IPS-NIHi7 (cell line): Measurements from ENCODE around the gene GART.

Experiments used
- DNase-seq: peaks from one replicate; pipeline ENCODE4 v3.0.0; 2012; ENCODE audit warnings: mixed read lengths; ENCODE audit errors: extremely low spot score

The GART gene

DNA sequence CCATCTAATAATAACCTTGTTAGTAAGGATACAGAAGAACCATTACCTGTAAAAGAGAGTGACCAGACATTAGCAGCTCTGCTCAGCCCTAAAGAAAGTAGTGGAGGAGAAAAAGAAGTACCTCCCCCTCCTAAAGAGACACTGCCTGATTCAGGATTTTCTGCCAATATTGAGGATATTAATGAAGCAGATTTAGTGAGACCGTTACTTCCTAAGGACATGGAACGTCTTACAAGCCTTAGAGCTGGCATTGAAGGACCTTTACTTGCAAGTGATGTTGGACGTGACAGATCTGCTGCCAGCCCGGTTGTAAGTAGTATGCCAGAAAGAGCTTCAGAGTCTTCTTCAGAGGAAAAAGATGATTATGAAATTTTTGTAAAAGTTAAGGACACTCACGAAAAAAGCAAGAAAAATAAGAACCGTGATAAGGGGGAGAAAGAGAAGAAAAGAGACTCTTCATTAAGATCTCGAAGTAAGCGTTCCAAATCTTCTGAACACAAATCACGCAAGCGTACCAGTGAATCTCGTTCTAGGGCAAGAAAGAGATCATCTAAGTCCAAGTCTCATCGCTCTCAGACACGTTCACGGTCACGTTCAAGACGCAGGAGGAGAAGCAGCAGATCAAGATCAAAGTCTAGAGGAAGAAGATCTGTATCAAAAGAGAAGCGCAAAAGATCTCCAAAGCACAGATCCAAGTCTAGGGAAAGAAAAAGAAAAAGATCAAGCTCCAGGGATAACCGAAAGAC, 12.5 kb upstream of the GART start:
- no peak for DNase-seq

DNA sequence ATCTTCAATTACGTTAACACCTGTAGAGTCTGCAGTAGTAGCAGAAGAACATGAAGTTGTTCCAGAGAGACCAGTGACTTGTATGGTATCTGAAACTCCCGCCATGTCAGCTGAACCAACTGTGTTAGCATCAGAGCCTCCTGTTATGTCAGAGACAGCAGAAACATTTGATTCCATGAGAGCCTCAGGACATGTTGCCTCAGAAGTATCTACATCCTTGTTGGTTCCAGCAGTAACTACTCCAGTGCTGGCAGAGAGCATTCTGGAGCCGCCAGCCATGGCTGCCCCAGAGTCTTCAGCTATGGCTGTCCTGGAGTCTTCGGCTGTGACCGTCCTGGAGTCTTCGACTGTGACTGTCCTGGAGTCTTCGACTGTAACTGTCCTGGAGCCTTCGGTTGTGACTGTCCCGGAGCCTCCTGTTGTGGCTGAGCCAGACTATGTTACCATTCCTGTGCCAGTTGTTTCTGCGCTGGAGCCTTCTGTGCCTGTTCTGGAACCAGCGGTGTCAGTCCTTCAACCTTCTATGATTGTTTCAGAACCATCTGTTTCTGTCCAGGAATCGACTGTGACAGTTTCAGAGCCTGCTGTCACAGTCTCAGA, 11.2 kb upstream of the GART start:
- DNase-seq = no peak

DNA sequence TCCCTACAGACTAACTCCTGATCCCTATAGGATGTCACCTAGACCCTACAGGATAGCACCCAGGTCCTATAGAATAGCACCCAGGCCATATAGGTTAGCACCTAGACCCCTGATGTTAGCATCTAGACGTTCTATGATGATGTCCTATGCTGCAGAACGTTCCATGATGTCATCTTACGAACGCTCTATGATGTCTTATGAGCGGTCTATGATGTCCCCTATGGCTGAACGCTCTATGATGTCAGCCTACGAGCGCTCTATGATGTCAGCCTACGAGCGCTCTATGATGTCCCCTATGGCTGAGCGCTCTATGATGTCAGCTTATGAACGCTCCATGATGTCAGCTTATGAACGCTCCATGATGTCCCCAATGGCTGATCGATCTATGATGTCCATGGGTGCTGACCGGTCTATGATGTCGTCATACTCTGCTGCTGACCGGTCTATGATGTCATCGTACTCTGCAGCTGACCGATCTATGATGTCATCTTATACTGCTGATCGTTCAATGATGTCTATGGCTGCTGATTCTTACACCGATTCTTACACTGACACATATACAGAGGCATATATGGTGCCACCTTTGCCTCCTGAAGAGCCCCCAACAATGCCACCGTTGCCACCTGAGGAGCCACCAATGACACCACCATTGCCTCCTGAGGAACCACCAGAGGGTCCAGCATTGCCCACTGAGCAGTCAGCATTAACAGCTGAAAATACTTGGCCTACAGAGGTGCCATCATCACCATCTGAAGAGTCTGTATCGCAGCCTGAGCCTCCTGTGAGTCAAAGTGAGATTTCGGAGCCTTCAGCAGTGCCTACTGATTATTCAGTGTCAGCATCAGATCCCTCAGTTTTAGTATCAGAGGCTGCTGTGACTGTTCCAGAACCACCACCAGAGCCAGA, 10.4 kb upstream of the GART start:
- DNase-seq = no peak

DNA sequence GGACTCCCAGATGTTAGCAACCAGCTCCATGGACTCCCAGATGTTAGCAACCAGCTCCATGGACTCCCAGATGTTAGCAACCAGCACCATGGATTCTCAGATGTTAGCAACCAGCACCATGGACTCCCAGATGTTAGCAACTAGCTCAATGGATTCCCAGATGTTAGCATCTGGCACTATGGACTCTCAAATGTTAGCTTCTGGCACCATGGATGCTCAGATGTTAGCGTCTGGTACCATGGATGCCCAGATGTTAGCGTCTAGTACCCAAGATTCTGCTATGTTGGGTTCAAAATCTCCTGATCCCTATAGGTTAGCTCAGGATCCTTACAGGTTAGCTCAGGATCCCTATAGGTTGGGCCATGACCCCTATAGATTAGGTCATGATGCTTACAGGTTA, 9.7 kb upstream of the GART start:
- DNase-seq = no peak

DNA sequence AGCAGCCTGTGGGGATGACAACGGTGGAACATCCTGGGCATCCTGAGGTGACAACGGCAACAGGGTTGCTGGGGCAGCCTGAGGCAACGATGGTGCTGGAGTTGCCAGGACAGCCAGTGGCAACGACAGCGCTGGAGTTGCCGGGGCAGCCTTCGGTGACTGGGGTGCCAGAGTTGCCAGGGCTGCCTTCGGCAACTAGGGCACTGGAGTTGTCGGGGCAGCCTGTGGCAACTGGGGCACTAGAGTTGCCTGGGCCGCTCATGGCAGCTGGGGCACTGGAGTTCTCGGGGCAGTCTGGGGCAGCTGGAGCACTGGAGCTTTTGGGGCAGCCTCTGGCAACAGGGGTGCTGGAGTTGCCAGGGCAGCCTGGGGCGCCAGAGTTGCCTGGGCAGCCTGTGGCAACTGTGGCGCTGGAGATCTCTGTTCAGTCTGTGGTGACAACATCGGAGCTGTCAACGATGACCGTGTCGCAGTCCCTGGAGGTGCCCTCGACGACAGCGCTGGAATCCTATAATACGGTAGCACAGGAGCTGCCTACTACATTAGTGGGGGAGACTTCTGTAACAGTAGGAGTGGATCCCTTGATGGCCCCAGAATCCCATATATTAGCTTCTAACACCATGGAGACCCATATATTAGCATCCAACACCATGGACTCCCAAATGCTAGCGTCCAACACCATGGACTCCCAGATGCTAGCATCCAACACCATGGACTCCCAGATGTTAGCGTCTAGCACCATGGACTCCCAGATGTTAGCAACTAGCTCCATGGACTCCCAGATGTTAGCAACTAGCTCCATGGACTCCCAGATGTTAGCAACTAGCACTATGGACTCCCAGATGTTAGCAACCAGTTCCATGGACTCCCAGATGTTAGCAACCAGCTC, 9.1 kb upstream of the GART start:
- DNase-seq = no peak

DNA sequence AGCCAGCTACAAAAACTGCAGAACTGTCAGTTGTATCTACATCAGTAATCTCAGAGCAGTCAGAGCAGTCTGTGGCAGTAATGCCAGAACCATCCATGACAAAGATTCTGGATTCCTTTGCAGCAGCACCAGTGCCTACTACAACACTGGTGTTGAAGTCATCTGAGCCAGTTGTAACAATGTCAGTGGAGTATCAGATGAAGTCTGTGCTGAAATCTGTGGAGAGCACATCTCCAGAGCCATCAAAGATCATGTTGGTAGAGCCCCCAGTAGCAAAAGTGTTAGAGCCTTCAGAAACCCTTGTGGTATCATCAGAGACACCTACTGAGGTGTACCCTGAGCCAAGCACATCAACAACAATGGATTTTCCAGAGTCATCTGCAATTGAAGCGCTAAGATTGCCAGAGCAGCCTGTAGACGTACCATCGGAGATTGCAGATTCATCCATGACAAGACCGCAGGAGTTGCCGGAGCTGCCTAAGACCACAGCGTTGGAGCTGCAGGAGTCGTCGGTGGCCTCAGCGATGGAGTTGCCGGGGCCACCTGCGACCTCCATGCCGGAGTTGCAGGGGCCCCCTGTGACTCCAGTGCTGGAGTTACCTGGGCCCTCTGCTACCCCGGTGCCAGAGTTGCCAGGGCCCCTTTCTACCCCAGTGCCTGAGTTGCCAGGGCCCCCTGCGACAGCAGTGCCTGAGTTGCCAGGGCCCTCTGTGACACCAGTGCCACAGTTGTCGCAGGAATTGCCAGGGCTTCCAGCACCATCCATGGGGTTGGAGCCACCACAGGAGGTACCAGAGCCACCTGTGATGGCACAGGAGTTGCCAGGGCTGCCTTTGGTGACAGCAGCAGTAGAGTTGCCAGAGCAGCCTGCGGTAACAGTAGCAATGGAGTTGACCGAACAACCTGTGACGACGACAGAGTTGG, 8.2 kb upstream of the GART start:
- DNase-seq = no peak

DNA sequence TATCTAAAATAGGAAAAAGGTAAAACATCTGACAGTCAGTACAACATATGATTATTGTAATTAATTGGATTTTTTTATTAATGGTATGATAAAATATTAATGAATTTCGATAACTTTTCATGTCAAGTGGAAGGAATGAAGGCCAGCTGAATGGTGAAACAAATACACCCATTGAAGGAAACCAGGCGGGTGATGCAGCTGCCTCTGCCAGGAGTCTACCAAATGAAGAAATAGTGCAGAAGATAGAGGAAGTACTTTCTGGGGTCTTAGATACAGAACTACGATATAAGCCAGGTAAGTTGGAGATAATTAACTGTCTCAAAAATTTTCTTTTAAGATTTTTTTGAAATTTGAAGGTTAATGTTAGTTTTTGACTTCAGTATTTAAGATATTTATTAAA, 4.2 kb upstream of the GART start:
- DNase-seq = no peak

DNA sequence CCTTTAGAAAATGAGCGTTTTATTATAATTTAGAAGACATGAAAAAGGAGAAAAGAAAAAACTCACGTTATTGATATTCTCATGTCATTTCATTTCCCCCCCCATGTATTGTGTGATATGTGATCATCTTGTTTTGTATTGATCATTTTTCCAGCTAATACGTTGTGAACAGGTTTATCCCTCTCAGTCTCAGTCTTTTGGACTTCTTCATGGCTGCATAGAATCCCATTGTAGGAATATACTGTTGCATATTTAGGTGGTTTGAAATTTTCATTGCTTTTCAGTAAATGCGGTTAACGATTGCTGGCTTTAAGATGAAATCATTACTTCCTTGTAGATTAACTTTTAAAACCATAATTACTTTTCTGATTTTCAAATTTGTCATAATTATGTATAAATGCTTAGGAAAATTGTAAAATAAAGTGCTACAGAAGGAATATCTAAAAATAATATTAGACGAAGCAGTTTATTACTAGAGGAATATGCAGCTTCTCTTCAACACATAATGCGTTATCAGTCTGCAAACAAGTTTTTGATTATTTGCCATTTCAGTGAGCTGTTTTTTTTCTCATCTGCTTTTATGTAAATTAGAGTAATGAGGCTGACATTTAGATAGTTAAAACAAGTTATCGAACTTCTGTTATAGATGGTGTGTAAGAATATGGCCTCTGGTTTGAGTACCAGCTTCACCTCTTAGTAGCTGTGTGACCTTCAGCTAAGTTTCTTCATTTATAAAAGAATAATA, 2.7 kb upstream of the GART start:
- DNase-seq = no peak

DNA sequence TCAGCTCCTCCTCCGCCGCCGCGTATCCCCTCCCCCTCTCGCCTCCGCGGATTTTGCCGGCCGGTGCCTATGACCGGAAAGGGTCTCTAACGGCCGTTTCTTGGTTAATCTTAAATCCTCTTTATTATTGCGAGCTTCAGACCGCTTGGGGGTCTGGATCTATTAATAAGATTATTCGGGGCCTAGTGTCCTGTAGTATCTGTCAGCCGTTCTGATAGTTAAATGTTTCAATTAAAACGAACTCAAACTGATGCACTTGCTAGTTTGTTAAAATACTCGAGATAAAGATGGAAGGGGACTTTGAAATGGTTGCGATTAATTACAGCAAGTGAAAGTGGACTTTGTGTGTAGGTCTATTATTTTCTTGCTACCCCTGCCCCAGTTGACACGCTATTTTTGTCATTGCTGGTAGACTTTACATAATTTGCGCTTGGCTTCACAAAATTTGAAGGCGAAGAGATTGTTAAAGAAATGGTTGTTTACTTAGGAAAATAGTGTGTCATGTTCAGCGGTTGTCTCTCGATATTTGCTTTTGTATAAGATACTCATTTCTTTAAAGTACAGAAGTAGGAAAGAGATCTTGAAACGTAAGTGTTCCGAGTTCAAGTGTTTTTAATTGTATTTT, 1.7 kb upstream of the GART start:
- no peak for DNase-seq

DNA sequence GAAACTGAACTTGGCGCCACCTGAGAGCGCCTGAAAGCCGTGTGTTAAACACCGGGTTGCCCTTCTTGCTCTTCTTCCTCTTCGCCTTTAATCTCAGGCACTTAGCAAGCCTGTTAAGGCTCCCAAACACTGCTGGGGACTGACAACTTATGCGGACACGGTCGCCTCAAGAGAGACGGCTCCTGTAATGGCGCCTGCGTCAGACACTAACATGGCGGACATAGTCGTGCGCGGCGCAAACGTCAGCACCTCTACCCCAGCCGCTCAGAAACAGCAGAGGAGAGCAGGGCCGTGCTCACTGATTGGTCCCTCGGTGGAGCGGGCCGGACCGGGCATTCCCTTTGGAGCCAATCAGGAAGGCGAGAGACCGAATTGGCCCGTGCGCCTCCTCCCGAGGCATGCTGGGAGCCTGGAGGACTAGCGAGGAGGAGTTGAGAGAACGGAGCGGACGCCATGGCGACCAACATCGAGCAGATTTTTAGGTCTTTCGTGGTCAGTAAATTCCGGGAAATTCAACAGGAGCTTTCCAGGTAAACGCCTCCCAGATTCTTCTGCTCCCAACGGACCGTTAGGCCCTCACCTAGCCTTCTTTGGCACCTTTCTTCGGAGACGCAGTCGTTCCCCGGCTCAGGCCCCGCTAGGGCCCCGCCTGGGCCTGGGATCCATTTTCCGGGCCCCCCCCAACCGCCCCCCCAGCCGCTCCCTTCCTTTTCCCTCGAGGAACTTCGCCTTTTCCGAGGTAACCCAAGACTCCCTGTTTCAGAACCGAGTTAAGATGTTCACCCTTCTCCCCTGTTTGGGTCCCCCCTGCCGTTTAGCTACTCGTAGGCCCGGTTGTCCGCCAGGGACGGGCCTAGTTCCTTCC, 955 bp upstream of the GART start, which contains the start of gene SON:
Gene SON, plus strand, starts transcription at position 399 of the 865 bp plus-strand sequence. Its CDS starts 55 bp downstream, at position 454.
- DNase-seq = peak; percentile 99

DNA sequence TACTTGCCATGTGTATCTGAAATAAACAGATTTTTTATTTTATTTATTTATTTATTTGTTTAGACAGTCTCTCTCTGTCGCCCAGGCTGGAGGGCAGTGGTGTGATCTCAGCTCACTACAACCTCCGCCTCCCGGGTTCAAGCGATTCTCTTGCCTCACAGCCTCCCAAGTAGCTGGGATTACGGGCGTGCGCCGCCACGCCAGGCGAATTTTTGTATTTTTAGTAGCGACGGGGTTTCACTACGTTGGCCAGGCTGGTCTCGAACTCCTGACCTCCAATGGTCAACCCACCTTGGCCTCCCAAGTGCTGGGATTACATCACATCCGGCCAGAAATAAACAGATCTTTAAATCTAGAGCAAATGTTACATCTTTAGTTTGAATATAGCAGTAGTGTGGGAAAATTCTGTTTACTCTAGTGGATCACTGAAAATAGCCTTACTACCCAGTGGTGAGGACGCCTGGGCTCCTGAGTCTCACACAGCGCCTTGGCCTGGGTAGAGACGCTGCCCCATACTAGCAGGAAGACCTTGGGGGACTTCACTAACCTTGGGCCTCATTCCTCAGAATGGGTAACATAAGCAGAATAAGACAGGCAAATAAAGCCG, 709 bp downstream of the GART start:
- no peak for DNase-seq

DNA sequence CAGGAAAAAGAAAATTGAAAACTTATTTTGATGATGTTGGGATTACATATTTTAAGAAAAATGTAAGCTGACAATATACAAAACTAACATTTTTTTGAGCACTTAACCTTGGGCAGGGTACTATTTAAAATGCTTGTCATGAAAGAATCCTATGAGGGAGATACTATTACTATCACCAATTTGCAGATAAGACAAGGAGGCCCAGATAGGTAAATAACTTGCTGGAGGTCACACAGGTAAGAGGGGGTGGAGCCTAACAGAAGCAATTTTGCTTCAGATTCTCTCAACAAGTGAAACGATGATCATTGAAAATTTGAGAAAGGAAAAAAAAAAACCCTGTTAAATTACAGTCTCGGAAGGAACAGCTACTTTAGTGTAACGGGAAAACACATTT, 1.2 kb downstream of the GART start:
- DNase-seq = no peak

DNA sequence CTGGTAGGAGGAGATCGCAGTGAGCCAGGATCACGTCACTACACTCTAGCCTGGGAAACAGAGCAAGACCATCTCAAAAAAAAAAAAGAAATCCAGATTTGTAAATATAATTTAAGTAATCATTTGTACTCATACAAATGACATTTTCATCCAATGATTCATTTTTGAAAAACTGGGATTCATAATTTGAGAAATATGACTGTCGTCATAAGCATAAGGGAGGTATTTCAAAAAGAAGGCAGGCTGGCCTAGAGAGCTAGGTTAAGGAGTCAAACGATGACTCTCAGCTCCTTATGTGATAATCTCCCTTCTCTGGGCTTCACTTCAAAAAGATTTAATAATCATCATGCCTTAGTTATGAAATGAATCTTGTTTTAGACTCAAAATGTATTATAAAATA, 2.3 kb downstream of the GART start:
- DNase-seq = no peak

DNA sequence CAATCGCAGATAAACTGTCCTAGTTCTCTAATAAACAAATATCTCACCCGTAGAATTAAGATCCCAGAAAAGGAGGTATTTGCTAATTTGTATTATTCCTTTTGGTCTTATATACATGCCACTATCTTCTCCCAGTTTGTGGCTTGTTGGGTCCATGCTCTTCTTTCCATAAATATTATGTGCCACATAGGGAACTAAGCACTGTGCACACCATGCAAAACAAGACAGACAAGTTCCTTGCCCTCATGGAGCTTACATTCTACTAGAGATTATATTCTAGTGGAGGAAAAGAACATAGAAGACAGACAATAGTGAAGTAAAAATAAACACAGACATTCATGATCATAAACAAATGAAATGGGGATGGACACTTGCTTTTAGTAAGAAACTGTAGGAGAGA, 4.7 kb downstream of the GART start:
- DNase-seq = no peak

DNA sequence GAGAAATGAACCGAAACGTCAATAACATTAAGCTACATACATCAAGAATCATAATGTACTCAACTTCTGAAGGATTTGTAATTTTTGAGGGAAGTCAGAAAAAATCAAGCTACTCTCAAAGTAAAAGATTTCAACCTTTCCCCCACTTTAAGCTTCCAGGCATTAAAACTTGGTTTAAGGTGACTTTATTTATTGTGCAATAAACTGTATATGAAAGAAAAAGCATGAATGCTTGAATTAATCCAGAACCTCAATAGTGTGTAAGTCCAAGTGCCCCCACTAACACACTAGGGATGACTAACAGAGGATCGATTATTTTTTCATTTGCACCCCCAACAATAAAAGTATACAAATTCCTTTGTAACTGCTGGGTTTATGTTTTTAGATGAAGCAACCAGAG, 10.9 kb downstream of the GART start:
- DNase-seq = no peak

DNA sequence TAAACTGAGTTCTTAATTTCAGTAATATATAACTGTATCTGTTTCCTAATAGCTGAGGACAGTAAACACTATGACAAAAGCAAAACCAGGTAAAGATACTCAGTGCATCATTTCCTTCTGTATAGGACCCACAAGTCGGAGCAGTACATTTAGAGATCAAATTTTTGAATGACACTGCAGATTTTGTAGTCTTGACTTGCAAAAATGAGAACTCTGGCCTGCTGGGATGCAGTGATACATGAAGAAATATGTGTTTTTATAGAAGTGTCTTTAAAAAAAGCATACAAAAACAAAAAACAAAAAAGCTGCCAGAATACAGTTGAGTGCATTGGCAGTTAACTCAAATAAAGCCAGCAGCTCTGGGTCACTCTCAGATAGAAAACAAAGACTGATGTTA, 19.0 kb downstream of the GART start:
- no peak for DNase-seq

DNA sequence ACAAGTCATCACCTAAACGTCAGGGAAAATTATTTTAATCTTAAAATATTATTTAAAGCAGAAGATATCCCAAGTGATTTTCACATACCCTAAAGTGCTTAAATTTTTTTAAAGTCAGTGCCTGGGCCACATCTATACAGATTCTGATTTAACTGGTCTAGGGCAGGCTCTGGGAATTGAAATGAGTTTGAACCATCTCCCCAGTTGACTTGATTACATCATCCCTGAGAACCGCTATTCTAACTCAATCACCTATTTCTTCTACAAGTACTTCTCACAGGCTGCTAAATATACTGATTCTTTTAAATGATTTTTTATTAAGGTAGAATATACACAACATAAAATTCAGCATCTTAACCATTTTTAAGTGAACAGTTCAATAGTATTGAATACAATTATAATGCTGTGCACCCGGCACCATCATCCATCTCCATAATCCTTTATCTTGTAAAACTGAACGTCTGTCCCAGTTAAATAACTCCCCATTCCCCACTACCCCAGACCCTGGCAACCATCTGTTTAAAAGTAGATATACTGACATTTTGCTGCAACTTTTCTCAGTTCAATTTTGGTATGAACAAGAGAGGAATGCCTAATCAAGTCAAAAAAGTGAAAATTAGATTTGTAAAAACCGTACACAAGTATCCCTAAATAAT, 19.5 kb downstream of the GART start:
- no peak for DNase-seq
